ENCODE results near the gene ZBTB7A.

DNA sequence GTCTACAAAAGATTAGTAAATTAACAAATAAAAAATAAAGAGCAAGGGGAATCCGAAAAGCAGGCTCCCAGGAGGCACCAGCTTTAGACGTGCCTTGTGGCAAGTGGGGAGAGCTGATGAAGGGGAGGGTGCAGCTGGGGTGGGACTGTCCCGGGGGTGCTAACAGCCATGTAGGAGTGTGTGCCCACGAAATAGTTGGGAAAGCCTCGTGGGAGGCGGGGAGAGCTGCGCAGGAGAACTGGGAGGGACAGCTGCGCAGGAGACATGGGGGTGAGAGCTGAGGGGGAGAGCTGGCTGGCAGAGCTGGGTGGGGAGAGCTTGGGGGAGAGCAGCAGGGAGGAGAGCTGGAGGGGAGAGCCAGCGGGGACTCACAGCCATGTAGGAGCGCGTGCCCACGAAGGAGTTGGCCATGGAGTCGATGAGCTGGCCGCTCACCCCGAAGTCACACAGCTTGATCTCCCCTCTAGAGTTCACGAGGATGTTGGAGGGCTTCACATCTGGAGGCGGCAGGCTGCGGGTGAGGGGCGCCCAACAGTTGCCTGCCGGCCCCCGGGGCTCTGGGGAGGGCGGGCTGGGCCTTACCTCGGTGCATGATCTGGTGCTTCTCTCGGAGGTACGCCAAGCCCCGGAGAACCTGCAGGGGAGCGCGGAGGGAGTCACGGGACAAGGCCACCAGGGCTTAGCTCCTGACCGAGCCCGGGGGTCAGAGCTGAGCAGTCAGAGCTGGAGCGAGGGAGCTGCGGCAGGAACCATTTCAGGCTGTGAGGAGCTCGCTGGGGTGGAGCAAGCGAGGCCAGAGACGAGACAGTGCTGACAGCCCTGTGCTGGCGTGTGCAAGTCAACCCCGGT is 34.2 kb upstream of the ZBTB7A start:
- TF ChIP-seq CTCF (IDR thresholded peaks at IDR 0.05) (no peak), POLR2A (IDR thresholded peaks at IDR 0.05) (no peak)
